Measurements from ENCODE around the gene IKBKE. TPM values are rescaled to one million over a fixed set of nuclear protein-coding genes. Genes with fewer than 3 reads are reported as not detected.

IKBKE gene
- total and polyA plus RNA-seq, 10 of the 15 experiments (the other 5 are each of a cell fraction or from before 2014, with no cell fraction given): 12.8 to 35.1 (median 23.1) TPM

- ChIA-PET CTCF (no interaction called here), RAD21 (ENCODE audit: unreplicated experiment) (no interaction called here), POLR2A (no interaction called here), SMC1A (ENCODE audit: uncharacterized antibody, unreplicated experiment) (interaction anchor here (0.7 to 1.3 kb wide), 3 partner anchors 10 to 32 kb away, joined by 3 to 4 read pairs (median 3); no protein-coding TSS in a partner anchor)
- DNase-seq (ENCODE audit: low read depth, low spot score) (no peak), FAIRE-seq (no peak), ATAC-seq (no peak)
- H2AFZ ChIP-seq (ENCODE audit: control insufficient read depth, low read depth, low read length): no peak overlapping the region
- no peaks in the 10 kb centered on the region for H3K79me2 ChIP-seq (ENCODE audit: control insufficient read depth, insufficient read depth, low read length)
- peaks cover 10% of the 10 kb centered on the region for H3K4me1 ChIP-seq (ENCODE audit: control insufficient read depth, insufficient read depth, low read length)
- H4K20me1 ChIP-seq (ENCODE audit: control insufficient read depth, insufficient read depth): no peaks in the 10 kb centered on the region
- no peak overlapping the region for H3K4me2 ChIP-seq (ENCODE audit: control insufficient read depth, insufficient read depth)
- BruUV-seq (replicated peaks): no TSS peak
- H3K27me3 ChIP-seq (replicated peaks in 1 of 2; ENCODE audit: control insufficient read depth in 2 of 2, insufficient read depth in 2 of 2, low read length in 1 of 2): no peaks in the 10 kb centered on the region
- no peak for TF ChIP-seq STAT3 (IDR thresholded peaks at IDR 0.05; ENCODE audit: low read depth, low read length)
- no peaks in the 10 kb centered on the region for H3K9me3 ChIP-seq (replicated peaks; ENCODE audit: control insufficient read depth, insufficient read depth, low read length)
- no peak overlapping the region for H3K9ac ChIP-seq (ENCODE audit: control insufficient read depth, insufficient read depth, low read length)
- no peak overlapping the region for H3K27ac ChIP-seq (ENCODE audit: control insufficient read depth, insufficient read depth)
- intact Hi-C loops (cut with micrococcal nuclease; ENCODE audit: unreplicated experiment): no loop called here
- no peak overlapping the region for H3K4me3 ChIP-seq
- 83% methylated on average over 4 of the region's 4 CpGs for WGBS (ENCODE audit: insufficient coverage, insufficient replicate concordance, low lambda C conversion rate, missing lambda C conversion rate)
- H3K36me3 ChIP-seq (ENCODE audit: control insufficient read depth in 2 of 2, insufficient read depth in 2 of 2, low read length in 1 of 2): no peaks in the 10 kb centered on the region
- in situ Hi-C loops (cut with MboI): no loop called here
These were observed 40.9 kb upstream of the IKBKE start for GRCh38 chr1:206429421-206429820.

GRCh38 chr1:206430031-206430983 is 40.0 kb upstream of the IKBKE start:
- FAIRE-seq (peak; percentile 94), DNase-seq (ENCODE audit: low read depth, low spot score) (peak; percentile 48), ATAC-seq (peak; percentile 100)
- H3K4me1 ChIP-seq (ENCODE audit: control insufficient read depth, insufficient read depth, low read length): peaks cover 10% of the 10 kb centered on the region
- 52% methylated on average over 9 of the region's 9 CpGs for WGBS (ENCODE audit: insufficient coverage, insufficient replicate concordance, low lambda C conversion rate, missing lambda C conversion rate)
- ChIA-PET POLR2A (interaction anchor here (0.9 kb wide), 1 partner anchor 40 kb away, joined by 5 read pairs; the partner anchor contains the start of gene IKBKE), RAD21 (ENCODE audit: unreplicated experiment) (interaction anchor here (0.6 to 1.5 kb wide), 4 partner anchors 21 to 49 kb away, joined by 3 to 4 read pairs (median 3); no protein-coding TSS in a partner anchor), CTCF (interaction anchor here (0.9 to 1.9 kb wide), 3 partner anchors 32 to 400 kb away, joined by 3 to 7 read pairs (median 4); no protein-coding TSS in a partner anchor), SMC1A (ENCODE audit: uncharacterized antibody, unreplicated experiment) (interaction anchor here (0.9 to 1.6 kb wide), 10 partner anchors 10 to 150 kb away, joined by 3 to 7 read pairs (median 4); partner anchors contain the start of gene IKBKE)
- in situ Hi-C loops (cut with MboI) (no loop called here), intact Hi-C loops (cut with micrococcal nuclease; ENCODE audit: unreplicated experiment) (no loop called here)
- peak overlapping the region; percentile 51; the same call in 1 of the 2 replicates for H3K4me2 ChIP-seq (ENCODE audit: control insufficient read depth, insufficient read depth)
- H3K27ac ChIP-seq (ENCODE audit: control insufficient read depth, insufficient read depth): no peak overlapping the region
- H3K9me3 ChIP-seq (replicated peaks; ENCODE audit: control insufficient read depth, insufficient read depth, low read length): no peaks in the 10 kb centered on the region
- no peak overlapping the region for H2AFZ ChIP-seq (ENCODE audit: control insufficient read depth, low read depth, low read length)
- no peaks in the 10 kb centered on the region for H3K36me3 ChIP-seq (ENCODE audit: control insufficient read depth in 2 of 2, insufficient read depth in 2 of 2, low read length in 1 of 2)
- no peaks in the 10 kb centered on the region for H3K79me2 ChIP-seq (ENCODE audit: control insufficient read depth, insufficient read depth, low read length)
- no TSS peak for BruUV-seq (replicated peaks)
- no peak overlapping the region for H3K4me3 ChIP-seq
- no peaks in the 10 kb centered on the region for H4K20me1 ChIP-seq (ENCODE audit: control insufficient read depth, insufficient read depth)
- no peaks in the 10 kb centered on the region for H3K27me3 ChIP-seq (replicated peaks in 1 of 2; ENCODE audit: control insufficient read depth in 2 of 2, insufficient read depth in 2 of 2, low read length in 1 of 2)
- no peak overlapping the region for H3K9ac ChIP-seq (ENCODE audit: control insufficient read depth, insufficient read depth, low read length)
- peak in 1 of 2 experiments; percentile 84; a peak in 1 of 4 replicates for TF ChIP-seq CEBPB (IDR thresholded peaks at IDR 0.05; ENCODE audit: borderline replicate concordance in 1 of 2, low read depth in 2 of 2, low read length in 2 of 2)
- peak; percentile 98 for TF ChIP-seq RUNX3 (IDR thresholded peaks at IDR 0.05; ENCODE audit: low read length)
- TF ChIP-seq USF2 (IDR thresholded peaks at IDR 0.05; ENCODE audit: borderline replicate concordance, low read depth, low read length): no peak
- TF ChIP-seq RCOR1 (conservative IDR thresholded peaks at IDR 0.05; ENCODE audit: low read depth, low read length): 0 out of 2 replicates have a peak, but pooled peaks have one; percentile 85
- peak; percentile 66; the same call in 1 of the 2 replicates for TF ChIP-seq BCL11A (IDR thresholded peaks at IDR 0.05; ENCODE audit: low read depth, low read length)
- TF ChIP-seq ETV6 (conservative IDR thresholded peaks at IDR 0.05 in 1 of 2, IDR thresholded peaks at IDR 0.05 in 1 of 2; ENCODE audit: borderline replicate concordance in 1 of 2, low read depth in 1 of 2): 0 out of 4 replicates have a peak, but pooled peaks of 1 of the 2 experiments have one; percentile 34
- peak; percentile 85; the same call in 1 of the 2 replicates for TF ChIP-seq JUND (IDR thresholded peaks at IDR 0.05; ENCODE audit: low read depth, low read length)
- peak; percentile 60 for TF ChIP-seq SKIL (IDR thresholded peaks at IDR 0.05; ENCODE audit: low read depth, poor library complexity, severe bottlenecking)
- peak; percentile 70 for TF ChIP-seq CREM (IDR thresholded peaks at IDR 0.05; ENCODE audit: low read depth)
- TF ChIP-seq ZNF217 (IDR thresholded peaks at IDR 0.05): peak; percentile 93
- peak; percentile 97 for TF ChIP-seq IRF4 (IDR thresholded peaks at IDR 0.05; ENCODE audit: low read depth, low read length)

Data from GM12878 (cell line).